ENCODE measurements around the gene THSD4. TPM values are rescaled to one million over a fixed set of nuclear protein-coding genes. Genes with fewer than 3 reads are reported as not detected.

Gene THSD4
- total RNA-seq, 2 experiments from 2014 or later, result not detected

GRCh38 chr15:71116366-71116765 lies 1.1 kb downstream of the THSD4 start:
- Histone ChIP-seq H3K4me3 (ENCODE audit: low read depth, low read length, poor library complexity, severe bottlenecking) (no peak overlapping the region), H3K36me3 (ENCODE audit: insufficient read depth, low read length) (no peaks in the 10 kb centered on the region), H2AFZ (ENCODE audit: low read length) (no peak overlapping the region), H4K20me1 (ENCODE audit: insufficient read depth, low read length) (no peaks in the 10 kb centered on the region), H3K4me2 (ENCODE audit: low read length) (no peak overlapping the region), H3K79me2 (ENCODE audit: insufficient read depth, low read depth, low read length) (no peaks in the 10 kb centered on the region), H3K9me2 (ENCODE audit: insufficient read depth, low read length) (no peaks in the 10 kb centered on the region), H3K4me1 (ENCODE audit: insufficient read depth, low read length, poor library complexity, severe bottlenecking) (no peaks in the 10 kb centered on the region), H3K9me3 (ENCODE audit: low read length) (no peaks in the 10 kb centered on the region), H3K27ac (ENCODE audit: low read depth, low read length, poor library complexity, severe bottlenecking) (no peak overlapping the region)
- TF ChIP-seq EZH2phosphoT487 (IDR thresholded peaks at IDR 0.05; ENCODE audit: borderline replicate concordance, low read depth, low read length), result no peak
- DNase-seq (ENCODE audit: low spot score), result no peak
- POLR2A ChIA-PET, result no interaction called here
- intact Hi-C loops (cut with micrococcal nuclease; ENCODE audit: unreplicated experiment), result no loop called here
- BruUV-seq (replicated peaks), result no TSS peak
- CTCF ChIA-PET (ENCODE audit: unreplicated experiment), result no interaction called here

- intact Hi-C loops (cut with micrococcal nuclease; ENCODE audit: unreplicated experiment), result no loop called here
- Histone ChIP-seq H3K4me2 (ENCODE audit: low read length) (no peak overlapping the region), H3K79me2 (ENCODE audit: insufficient read depth, low read depth, low read length) (no peaks in the 10 kb centered on the region), H3K27ac (ENCODE audit: low read depth, low read length, poor library complexity, severe bottlenecking) (no peak overlapping the region), H3K4me3 (ENCODE audit: low read depth, low read length, poor library complexity, severe bottlenecking) (no peak overlapping the region), H4K20me1 (ENCODE audit: insufficient read depth, low read length) (no peaks in the 10 kb centered on the region), H3K9me3 (ENCODE audit: low read length) (no peaks in the 10 kb centered on the region), H3K36me3 (ENCODE audit: insufficient read depth, low read length) (no peaks in the 10 kb centered on the region), H3K4me1 (ENCODE audit: insufficient read depth, low read length, poor library complexity, severe bottlenecking) (no peaks in the 10 kb centered on the region), H2AFZ (ENCODE audit: low read length) (no peak overlapping the region), H3K9me2 (ENCODE audit: insufficient read depth, low read length) (no peaks in the 10 kb centered on the region)
- BruUV-seq (replicated peaks), result no TSS peak
- TF ChIP-seq CTCF (conservative IDR thresholded peaks at IDR 0.05; ENCODE audit: low read length) (no peak), EZH2phosphoT487 (IDR thresholded peaks at IDR 0.05; ENCODE audit: borderline replicate concordance, low read depth, low read length) (no peak)
- DNase-seq (ENCODE audit: low spot score), result no peak
- POLR2A ChIA-PET, result no interaction called here
- CTCF ChIA-PET (ENCODE audit: unreplicated experiment), result no interaction called here
These were observed 1.7 kb downstream of the THSD4 start for GRCh38 chr15:71116942-71117341.

GRCh38 chr15:71117714-71118305 lies 2.5 kb downstream of the THSD4 start:
- H3K36me3 ChIP-seq (ENCODE audit: insufficient read depth, low read length), result no peaks in the 10 kb centered on the region
- POLR2A ChIA-PET, result no interaction called here

More at GRCh38 chr15:71117714-71118305, 2.5 kb downstream of the THSD4 start:
- CTCF ChIA-PET (ENCODE audit: unreplicated experiment), result no interaction called here
- TF ChIP-seq EZH2phosphoT487 (IDR thresholded peaks at IDR 0.05; ENCODE audit: borderline replicate concordance, low read depth, low read length) (no peak), CTCF (conservative IDR thresholded peaks at IDR 0.05; ENCODE audit: low read length) (no peak)
- Histone ChIP-seq H3K9me3 (ENCODE audit: low read length) (no peaks in the 10 kb centered on the region), H4K20me1 (ENCODE audit: insufficient read depth, low read length) (no peaks in the 10 kb centered on the region), H3K27ac (ENCODE audit: low read depth, low read length, poor library complexity, severe bottlenecking) (no peak overlapping the region), H3K4me1 (ENCODE audit: insufficient read depth, low read length, poor library complexity, severe bottlenecking) (no peaks in the 10 kb centered on the region), H3K4me3 (ENCODE audit: low read depth, low read length, poor library complexity, severe bottlenecking) (no peak overlapping the region), H2AFZ (ENCODE audit: low read length) (no peak overlapping the region), H3K79me2 (ENCODE audit: insufficient read depth, low read depth, low read length) (no peaks in the 10 kb centered on the region), H3K4me2 (ENCODE audit: low read length) (no peak overlapping the region), H3K9me2 (ENCODE audit: insufficient read depth, low read length) (no peaks in the 10 kb centered on the region)
- BruUV-seq (replicated peaks), result no TSS peak
- intact Hi-C loops (cut with micrococcal nuclease; ENCODE audit: unreplicated experiment), result no loop called here
- no peak for DNase-seq (ENCODE audit: low spot score)
